ENCODE measurements around the gene IQSEC3. TPM values are rescaled to one million over a fixed set of nuclear protein-coding genes. Genes with fewer than 3 reads are reported as not detected.

IQSEC3 gene
- total RNA-seq, 2 experiments from 2014 or later: not detected

- no peaks in the 10 kb centered on the region for H3K36me3 Mint-ChIP-seq (ENCODE audit: low read depth)
- intact Hi-C loops (cut with DNase I, micrococcal nuclease): no loop called here
- peaks cover 2% of the 10 kb centered on the region for H3K4me1 Mint-ChIP-seq
- ChIA-PET CTCF (interaction anchor here (1.1 kb wide), 1 partner anchor 13 kb away, joined by 4 read pairs; no protein-coding TSS in a partner anchor), POLR2A (no interaction called here)
- peaks cover 7% of the 10 kb centered on the region for H3K27me3 Mint-ChIP-seq
- H3K4me3 Mint-ChIP-seq: no peak overlapping the region
- DNase-seq: no peak
- H3K27ac Mint-ChIP-seq: no peak overlapping the region
- no peak for ATAC-seq
- no peaks in the 10 kb centered on the region for H3K9me3 Mint-ChIP-seq (ENCODE audit: low read depth)
Measured at GRCh38 chr12:174596-174995, 108.0 kb downstream of the IQSEC3 start.

DNA sequence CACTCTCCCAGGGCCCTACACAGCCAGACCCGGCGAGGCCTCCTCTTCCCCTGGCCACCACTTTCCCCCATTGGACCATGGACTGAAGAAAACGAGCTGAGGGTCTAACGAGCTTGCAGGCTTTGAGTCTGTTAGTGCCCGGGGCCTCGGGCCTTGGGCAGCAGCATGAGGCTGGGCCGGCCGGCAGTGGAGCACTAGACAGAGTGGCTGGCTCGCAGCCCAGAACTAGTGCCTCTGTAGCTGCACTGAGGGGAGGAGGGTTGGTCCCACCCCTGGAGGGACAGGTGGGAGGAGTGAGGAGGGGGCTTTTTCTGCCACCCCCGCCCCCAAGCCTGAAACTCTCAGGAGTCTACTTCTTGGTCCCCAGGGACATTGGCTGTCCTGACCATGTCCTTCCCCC lies 108.7 kb downstream of the IQSEC3 start:
- Mint-ChIP-seq H3K4me3 (no peak overlapping the region), H3K9me3 (ENCODE audit: low read depth) (no peaks in the 10 kb centered on the region), H3K36me3 (ENCODE audit: low read depth) (no peaks in the 10 kb centered on the region), H3K4me1 (no peaks in the 10 kb centered on the region), H3K27ac (no peak overlapping the region), H3K27me3 (peaks cover 7% of the 10 kb centered on the region)
- ATAC-seq (no peak), DNase-seq (no peak)
- ChIA-PET POLR2A (no interaction called here), CTCF (no interaction called here)
- intact Hi-C loops (cut with DNase I, micrococcal nuclease): no loop called here

DNA sequence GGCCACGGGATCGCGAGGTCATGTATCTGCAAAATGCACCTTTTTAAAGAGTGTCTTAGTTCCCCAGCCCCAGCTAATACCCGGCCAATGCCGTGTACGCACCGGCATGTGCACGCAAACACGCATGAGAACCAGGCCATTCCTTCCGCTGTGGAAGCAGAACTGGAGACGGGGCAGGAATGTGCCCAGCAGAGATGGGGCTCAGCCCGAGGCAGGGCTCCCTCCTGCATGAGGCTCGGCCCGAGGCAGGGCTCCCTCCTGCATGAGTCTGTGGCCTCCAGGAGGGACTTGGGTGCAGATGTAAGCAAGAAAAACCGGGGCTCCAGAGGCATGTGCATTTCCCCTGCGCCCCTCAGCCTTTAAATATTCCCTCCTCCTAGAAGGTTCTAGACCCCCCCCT lies 109.2 kb downstream of the IQSEC3 start:
- CTCF ChIA-PET: no interaction called here
- Mint-ChIP-seq H3K4me1 (no peaks in the 10 kb centered on the region), H3K4me3 (no peak overlapping the region), H3K9me3 (ENCODE audit: low read depth) (no peaks in the 10 kb centered on the region), H3K27me3 (peaks cover 7% of the 10 kb centered on the region), H3K27ac (no peak overlapping the region), H3K36me3 (ENCODE audit: low read depth) (no peaks in the 10 kb centered on the region)
- POLR2A ChIA-PET: no interaction called here
- DNase-seq (no peak), ATAC-seq (no peak)
- intact Hi-C loops (cut with DNase I, micrococcal nuclease): no loop called here

DNA sequence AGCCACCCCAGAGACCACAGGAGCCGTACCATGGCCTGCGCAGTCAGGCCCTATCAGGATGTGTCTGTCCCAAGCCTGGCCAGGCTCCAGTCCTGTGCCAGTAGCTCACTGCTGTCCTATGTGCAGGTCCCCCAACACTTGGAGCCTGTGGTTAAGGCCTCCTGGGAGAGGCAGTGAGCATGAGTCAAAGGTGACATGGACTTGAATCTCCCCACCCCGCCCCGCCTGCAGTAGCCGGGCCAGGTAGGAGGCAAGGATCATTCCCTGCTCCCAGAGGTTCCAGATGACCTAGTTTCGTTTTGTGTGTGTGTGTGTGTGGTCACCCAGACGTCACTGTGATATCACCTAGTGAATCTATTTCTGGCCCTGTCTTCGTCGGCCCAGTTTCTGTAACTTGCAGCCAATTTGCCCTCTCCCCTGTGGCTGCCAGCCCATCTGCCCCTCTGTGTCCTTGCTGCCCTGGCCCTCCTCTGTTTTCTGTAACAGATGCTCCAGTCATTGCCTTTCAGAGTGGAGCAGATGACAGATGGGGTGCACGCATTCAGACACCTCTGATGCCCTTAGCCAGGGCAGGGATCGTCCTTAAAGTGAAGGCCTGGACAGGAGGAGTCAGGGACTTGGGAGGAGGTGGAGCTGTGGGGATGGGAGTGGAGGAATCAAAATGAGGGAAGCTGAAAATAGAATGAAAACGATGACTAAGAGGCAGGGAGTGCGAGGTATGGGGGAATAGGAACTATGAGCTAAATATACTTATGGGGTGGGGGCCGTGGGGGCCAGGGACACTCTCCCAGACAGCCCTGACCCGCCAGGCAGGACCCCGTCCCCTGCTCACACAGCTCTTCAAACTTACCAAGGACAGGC lies 110.0 kb downstream of the IQSEC3 start:
- POLR2A ChIA-PET: no interaction called here
- Mint-ChIP-seq H3K36me3 (ENCODE audit: low read depth) (no peaks in the 10 kb centered on the region), H3K4me1 (no peaks in the 10 kb centered on the region), H3K9me3 (ENCODE audit: low read depth) (no peaks in the 10 kb centered on the region), H3K27ac (no peak overlapping the region), H3K27me3 (peaks cover 7% of the 10 kb centered on the region), H3K4me3 (no peak overlapping the region)
- intact Hi-C loops (cut with DNase I, micrococcal nuclease): no loop called here
- ATAC-seq (no peak), DNase-seq (no peak)
- CTCF ChIA-PET: no interaction called here

DNA sequence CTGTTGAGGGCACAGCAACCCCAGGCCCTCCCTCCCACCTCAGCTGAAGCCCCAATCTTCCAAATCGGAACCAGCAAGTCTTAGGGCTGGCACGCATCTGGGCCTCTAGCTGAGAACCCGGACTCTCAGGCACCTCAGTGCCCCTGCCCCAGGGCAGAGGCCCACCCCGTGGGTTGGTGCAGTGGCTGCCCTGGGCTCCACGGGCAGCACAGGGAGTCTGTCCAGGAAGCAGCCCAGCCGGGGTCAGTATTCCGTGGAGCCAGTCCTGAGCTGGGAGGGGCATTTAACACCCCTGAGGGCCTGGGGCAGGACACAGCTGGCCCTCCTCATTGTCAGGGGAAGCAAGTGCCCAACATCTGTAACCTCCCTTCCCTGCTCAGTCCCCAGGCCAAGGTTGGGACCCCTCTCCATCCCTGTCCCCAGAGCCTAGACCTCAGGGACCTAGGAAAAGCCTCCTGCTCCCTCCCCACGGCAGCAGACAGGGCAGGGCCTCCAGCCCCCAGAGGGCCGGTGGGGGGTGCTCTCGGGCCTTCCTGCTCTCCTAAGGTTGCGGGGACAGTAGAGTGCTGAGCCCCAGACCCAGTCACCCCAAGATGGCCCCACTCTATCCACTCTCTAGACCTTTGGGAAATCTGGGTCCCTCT lies 110.9 kb downstream of the IQSEC3 start:
- ATAC-seq (no peak), DNase-seq (no peak)
- ChIA-PET POLR2A (no interaction called here), CTCF (no interaction called here)
- no peak overlapping the region for H3K4me3 Mint-ChIP-seq
- intact Hi-C loops (cut with DNase I, micrococcal nuclease): no loop called here
- H3K36me3 Mint-ChIP-seq (ENCODE audit: low read depth): no peaks in the 10 kb centered on the region
- H3K27me3 Mint-ChIP-seq: peaks cover 7% of the 10 kb centered on the region
- no peaks in the 10 kb centered on the region for H3K4me1 Mint-ChIP-seq
- no peaks in the 10 kb centered on the region for H3K9me3 Mint-ChIP-seq (ENCODE audit: low read depth)
- no peak overlapping the region for H3K27ac Mint-ChIP-seq

DNA sequence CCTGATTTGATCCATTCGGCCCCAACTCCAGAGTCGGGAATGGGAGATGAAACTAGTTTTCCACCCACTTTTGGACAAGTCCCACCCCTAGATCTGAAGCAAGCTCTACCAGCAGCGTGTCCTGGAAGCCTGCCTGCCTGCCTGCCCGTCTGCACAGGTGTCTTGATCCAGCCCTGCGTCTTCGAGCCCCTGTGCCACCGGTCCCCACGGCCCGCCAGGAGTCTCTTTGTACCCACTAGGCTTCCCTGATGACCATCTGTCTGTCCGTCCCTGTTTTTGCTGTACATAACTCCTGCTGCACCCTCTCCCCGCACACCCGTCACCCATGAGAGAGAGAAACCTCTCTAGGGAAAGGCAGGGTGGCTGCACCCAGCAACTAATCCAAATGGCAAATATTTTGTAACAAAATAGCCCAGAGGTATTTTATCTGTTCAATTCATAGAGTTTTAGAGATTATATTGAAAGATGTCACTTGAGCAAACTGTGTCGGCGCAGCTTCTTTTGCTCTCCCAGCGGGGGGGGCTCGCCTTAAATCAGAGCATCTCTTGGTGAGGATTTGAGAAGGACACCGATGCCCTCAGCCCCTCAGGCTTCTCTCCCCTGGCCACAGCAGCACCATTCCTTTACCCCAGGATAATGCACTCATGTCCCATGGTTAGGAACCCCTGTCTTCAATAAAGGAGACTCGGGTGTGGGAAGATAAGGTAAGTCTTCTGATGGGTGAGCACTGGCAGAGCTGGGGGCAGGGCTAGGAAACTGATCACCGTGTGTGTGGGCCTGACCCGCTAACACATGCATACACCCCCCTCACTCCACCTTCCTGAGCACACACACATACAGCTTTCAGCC lies 111.6 kb downstream of the IQSEC3 start:
- Mint-ChIP-seq H3K27ac (no peak overlapping the region), H3K4me3 (no peak overlapping the region), H3K27me3 (peaks cover 3% of the 10 kb centered on the region), H3K4me1 (no peaks in the 10 kb centered on the region), H3K36me3 (ENCODE audit: low read depth) (no peaks in the 10 kb centered on the region), H3K9me3 (ENCODE audit: low read depth) (no peaks in the 10 kb centered on the region)
- ChIA-PET POLR2A (no interaction called here), CTCF (no interaction called here)
- ATAC-seq (no peak), DNase-seq (no peak)
- intact Hi-C loops (cut with DNase I, micrococcal nuclease): no loop called here

DNA sequence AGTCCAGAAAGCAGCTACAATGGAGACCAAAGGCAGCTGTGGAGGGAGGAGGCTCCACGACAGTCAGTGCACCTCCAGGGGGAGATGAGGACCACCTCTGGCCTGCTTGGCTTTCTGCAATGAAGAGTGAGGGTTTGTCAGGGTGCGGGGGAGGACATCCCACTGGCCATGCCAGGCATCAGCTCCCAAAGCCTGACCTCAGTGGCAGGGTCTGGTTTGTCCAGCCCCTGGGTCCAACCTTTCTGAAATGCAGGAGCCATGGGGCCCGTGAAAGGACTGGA lies 112.2 kb downstream of the IQSEC3 start:
- CTCF ChIA-PET: no interaction called here
- H3K4me1 Mint-ChIP-seq: no peaks in the 10 kb centered on the region
- ATAC-seq: no peak

DNA sequence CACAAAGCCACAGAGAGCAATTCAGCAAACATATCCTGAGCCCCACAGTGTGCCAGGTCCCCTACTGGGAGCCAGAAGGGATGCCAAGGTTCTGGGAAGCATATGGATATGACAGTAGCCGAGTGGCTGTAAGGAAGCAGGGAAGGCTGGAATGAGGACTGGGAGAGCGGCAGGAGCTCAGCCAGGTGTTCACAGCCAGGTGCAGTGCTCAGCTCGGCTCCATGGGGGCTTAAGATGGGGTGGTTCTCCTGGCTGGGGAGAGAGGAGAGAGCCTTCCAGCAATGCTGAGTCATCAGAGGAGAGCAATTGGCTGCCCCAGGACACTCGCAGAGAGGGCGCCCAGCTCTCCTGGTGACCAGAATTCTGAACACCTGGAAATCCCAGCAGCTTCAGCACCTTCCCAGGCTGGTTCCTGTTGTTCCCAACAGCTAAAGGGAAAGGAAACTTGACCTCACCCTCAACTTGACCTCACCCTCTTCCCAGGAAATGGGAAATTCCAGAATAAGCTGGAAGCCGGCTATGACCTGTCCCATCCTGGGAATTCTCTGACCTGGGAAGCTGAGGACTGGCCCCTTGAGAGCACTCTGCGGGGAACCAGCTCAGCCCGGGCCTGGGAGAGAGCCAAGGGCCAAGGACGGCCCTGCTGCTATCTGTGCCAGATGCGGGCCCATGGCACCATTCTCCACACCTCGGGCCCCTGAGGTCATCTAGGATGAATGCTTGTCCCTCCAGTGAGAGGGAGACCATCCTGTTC lies 112.7 kb downstream of the IQSEC3 start:
- intact Hi-C loops (cut with DNase I, micrococcal nuclease): no loop called here
- CTCF ChIA-PET: interaction anchor here (1.1 kb wide), 1 partner anchor 20 kb away, joined by 3 read pairs; no protein-coding TSS in a partner anchor
- H3K36me3 Mint-ChIP-seq (ENCODE audit: low read depth): no peaks in the 10 kb centered on the region
- no peak overlapping the region for H3K27ac Mint-ChIP-seq
- no peaks in the 10 kb centered on the region for H3K4me1 Mint-ChIP-seq
- ATAC-seq: no peak
- no peak overlapping the region for H3K4me3 Mint-ChIP-seq
- H3K27me3 Mint-ChIP-seq: peaks cover 3% of the 10 kb centered on the region
- DNase-seq: no peak
- POLR2A ChIA-PET: no interaction called here
- no peaks in the 10 kb centered on the region for H3K9me3 Mint-ChIP-seq (ENCODE audit: low read depth)

More for the DNA sequence above, 112.2 kb downstream of the IQSEC3 start:
- Mint-ChIP-seq H3K4me3 (no peak overlapping the region), H3K27me3 (peaks cover 3% of the 10 kb centered on the region), H3K36me3 (ENCODE audit: low read depth) (no peaks in the 10 kb centered on the region), H3K27ac (no peak overlapping the region), H3K9me3 (ENCODE audit: low read depth) (no peaks in the 10 kb centered on the region)
- intact Hi-C loops (cut with DNase I, micrococcal nuclease): no loop called here
- DNase-seq: no peak
- POLR2A ChIA-PET: no interaction called here

- H3K9me3 Mint-ChIP-seq (ENCODE audit: low read depth): no peaks in the 10 kb centered on the region
- H3K36me3 Mint-ChIP-seq (ENCODE audit: low read depth): no peaks in the 10 kb centered on the region
- H3K27ac Mint-ChIP-seq: no peak overlapping the region
- no peak overlapping the region for H3K4me3 Mint-ChIP-seq
- peaks cover 3% of the 10 kb centered on the region for H3K27me3 Mint-ChIP-seq
- ChIA-PET CTCF (interaction anchor here (1.1 kb wide), 1 partner anchor 21 kb away, joined by 3 read pairs; no protein-coding TSS in a partner anchor), POLR2A (no interaction called here)
- H3K4me1 Mint-ChIP-seq: no peaks in the 10 kb centered on the region
- DNase-seq (no peak), ATAC-seq (no peak)
- intact Hi-C loops (cut with DNase I, micrococcal nuclease): no loop called here
Measured at GRCh38 chr12:179885-180284, 113.3 kb downstream of the IQSEC3 start.

- CTCF ChIA-PET: interaction anchor here (1.1 kb wide), 1 partner anchor 21 kb away, joined by 3 read pairs; no protein-coding TSS in a partner anchor
- no peak overlapping the region for H3K4me3 Mint-ChIP-seq
- H3K4me1 Mint-ChIP-seq: no peaks in the 10 kb centered on the region
- intact Hi-C loops (cut with DNase I, micrococcal nuclease): no loop called here
- H3K27ac Mint-ChIP-seq: no peak overlapping the region
- H3K27me3 Mint-ChIP-seq: peaks cover 3% of the 10 kb centered on the region
- no peaks in the 10 kb centered on the region for H3K9me3 Mint-ChIP-seq (ENCODE audit: low read depth)
- ATAC-seq (no peak), DNase-seq (no peak)
- POLR2A ChIA-PET: no interaction called here
- H3K36me3 Mint-ChIP-seq (ENCODE audit: low read depth): no peaks in the 10 kb centered on the region
Measured at GRCh38 chr12:180445-180844, 113.9 kb downstream of the IQSEC3 start.

DNA sequence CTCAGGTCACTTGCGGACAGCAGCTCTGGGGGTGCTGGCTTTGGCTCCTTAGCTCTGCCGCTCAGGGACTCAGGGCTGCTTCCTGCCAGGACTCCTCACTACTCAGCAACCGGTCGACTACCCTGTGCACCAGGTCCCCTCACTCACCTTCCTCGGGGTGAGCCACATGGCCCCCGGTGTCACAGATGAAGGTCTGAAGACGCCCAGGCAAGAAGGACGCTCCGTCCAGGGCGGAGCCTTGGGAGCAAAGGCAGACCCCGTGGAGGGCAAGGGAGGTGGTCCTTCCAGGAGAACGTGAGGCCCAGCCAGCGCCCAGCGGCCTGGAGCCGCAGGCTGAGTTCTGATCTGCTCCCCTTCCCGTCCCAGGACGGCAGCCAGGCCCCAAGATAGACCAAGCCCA lies 115.4 kb downstream of the IQSEC3 start:
- CTCF ChIA-PET: no interaction called here
- Mint-ChIP-seq H3K9me3 (ENCODE audit: low read depth) (no peaks in the 10 kb centered on the region), H3K27me3 (peaks cover 3% of the 10 kb centered on the region), H3K36me3 (ENCODE audit: low read depth) (no peaks in the 10 kb centered on the region), H3K4me3 (no peak overlapping the region), H3K27ac (no peak overlapping the region), H3K4me1 (no peaks in the 10 kb centered on the region)
- intact Hi-C loops (cut with DNase I, micrococcal nuclease): no loop called here
- ATAC-seq (no peak), DNase-seq (no peak)
- POLR2A ChIA-PET: no interaction called here
